Skeletal muscle cell (primary cell): ENCODE measurements around the gene ODAD3.
"Not testable (repeated sequence)": the region's sequence is repeated elsewhere in the genome, so short reads cannot be mapped to it uniquely, and the experiment has no call there.

Source experiments
- DNase-seq: peaks from one replicate; pipeline ENCODE4 v3.0.0-alpha.2; 2010; ENCODE audit warnings: low read depth
- H3K4me3 ChIP-seq: 2 replicates; pipeline ENCODE4 v1.5.1; 2011; ENCODE audit warnings: low read depth, mild to moderate bottlenecking, control low read depth, low read length, moderate library complexity

The ODAD3 gene

DNA sequence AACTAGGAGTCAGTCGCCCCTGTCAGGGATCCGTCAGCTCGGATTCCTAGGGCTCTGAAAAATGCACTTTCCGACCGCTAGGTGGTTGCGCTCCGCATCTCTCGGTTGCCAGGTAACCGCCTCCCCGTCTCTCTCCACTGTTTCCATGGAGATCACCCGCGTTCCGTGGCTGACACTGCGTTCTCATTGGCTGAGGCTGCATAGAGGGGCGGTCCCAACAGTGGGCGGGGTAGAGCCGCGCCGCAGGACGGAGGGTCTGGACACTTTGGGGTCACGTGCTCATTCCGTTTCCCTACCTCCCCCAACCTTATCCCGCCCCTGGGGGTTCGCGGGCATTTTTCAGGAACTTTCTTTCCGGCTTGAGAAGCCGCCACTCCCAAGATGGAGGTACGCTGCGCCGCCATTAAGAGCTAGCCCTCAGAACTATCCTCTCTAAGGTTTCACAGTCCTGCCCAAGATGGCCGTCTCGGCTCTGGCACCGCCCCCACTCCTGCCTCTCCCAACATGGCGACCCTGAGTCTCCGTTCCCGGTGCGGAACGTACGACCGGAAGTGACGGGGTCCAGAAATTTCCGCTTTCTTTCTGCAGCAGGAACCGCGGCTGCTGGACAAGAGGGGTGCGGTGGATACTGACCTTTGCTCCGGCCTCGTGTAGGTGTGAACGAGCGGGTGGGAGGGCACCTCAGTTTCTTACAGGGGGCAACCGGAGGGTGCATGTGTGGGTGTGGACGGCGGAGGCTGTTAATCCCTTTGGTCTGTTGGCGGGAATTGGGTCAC is at the start of gene ODAD3, which contains the start of gene PRKCSH:
ODAD3 (minus strand) TSS at position 65 of the 776 bp plus-strand sequence. CDS start 105 bp downstream, outside the sequence.
PRKCSH (plus strand) TSS at position 579 of the 776 bp plus-strand sequence. CDS start 483 bp downstream, outside the sequence.
- peak within 1 kb of the TSS; percentile 89 for H3K4me3 ChIP-seq
- peak; percentile 99 for DNase-seq

DNA sequence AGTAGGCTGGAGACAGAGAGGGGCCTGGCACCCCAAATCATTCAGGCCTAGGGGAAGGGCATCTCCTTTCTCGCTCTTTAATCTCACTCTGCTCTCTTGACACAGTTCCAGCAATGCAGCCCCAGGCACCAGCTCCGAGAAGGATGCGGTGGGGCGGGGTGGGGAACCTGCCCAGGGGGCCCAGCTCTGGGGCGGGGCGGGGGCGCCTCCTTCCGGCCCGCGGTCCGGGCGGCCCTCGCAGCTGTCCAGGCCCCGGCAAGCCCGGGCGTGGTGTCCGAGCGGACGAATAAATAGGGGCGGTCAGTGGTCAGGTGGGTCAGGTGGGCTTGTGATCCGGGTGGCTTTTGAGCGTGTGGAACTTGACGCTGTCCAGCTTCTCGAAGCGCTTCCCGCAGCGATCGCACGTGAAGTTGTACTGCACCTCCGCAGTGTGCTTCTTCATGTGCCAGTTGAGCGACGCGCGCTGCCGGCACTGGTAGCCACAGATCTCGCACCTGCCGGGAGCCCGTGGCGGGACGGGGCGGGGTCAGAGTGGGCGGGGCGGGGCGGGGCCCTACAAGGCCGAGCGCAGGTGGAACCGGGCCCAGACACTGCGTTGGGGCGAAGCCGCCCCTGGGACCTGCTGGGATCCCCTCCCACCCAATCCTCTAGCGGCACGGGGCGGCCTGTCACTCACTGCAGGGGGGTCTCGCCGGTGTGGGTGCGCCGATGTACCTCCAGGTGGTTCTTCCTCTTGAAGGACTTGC is 48.6 kb upstream of the ODAD3 start:
- H3K4me3 ChIP-seq, result no peak overlapping the region
- DNase-seq, result no peak

DNA sequence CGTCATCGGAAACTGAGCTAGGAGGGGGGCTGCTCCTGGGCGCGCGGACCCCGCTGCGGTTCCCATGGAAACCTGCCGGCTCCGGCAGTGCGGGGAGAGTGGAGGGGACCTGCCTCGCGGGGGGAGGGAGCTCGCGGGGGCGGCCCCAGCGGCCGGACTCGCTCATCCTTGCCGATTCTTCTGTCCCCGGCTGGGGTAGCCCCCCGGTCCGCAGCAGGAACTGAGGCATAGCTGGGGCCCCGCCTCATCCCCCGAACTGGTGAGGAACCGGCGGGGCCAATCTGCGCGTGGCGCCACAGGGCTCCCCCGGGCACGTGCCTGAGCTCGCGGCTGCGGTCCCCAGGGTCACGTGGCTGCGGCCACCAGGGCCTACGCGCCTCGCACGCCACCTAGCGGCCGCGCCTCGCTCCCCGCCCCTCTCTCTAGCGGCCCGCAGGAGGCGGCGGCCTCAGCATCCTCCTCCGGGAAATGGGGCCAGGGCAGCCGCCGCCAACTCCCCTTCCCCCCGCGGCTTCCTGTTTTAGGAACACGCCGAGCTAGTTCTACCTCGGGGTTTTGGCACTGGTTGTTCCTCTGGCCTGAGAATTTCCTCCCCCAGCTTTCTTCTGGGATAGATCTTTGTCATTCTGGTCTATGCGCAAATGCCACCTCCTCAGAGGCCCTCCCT is 47.6 kb upstream of the ODAD3 start:
- DNase-seq, result peak; percentile 18
- peak overlapping the region; percentile 49 for H3K4me3 ChIP-seq

DNA sequence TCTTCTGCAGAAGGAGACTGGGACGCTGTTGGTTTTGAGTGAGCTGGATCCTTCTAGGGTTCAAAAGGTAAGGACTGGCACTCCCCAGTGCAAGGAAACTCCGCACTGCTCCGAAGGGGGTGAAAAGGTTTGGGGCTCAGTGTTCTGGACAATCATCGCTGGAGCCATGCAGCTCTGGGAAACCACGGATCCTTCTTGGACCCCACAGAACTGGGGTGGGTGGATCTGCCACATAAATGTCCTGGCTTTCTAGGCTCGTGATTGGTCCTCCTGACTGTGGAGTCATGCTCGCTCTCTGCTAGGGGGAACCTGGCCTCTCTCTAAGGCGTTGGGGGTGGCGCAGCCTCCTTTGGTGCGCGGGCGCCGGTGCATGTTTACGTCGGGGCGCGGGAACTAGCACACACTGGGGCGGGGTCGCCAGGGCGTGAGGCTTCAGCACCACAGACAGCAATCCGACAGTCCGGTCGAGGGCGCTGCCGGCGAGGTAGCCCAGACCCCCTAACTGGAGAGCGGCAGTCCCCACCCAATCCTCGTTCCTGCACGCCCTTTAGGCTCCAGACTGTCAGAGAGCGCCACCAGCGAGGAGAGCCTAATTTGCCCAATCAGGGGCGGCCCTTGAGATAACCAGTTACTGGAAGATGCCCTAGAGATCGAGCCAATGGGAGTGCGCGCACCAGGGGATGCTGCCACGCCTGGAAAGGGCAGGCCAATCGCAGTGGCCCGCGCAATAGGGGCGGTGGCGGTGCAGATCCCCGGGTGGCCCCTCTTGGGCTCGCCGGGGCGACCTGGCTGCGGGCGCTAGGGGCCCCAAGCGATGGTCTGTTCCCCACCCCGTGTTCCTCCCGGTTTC is 46.8 kb upstream of the ODAD3 start:
- H3K4me3 ChIP-seq, result peak overlapping the region; percentile 49
- DNase-seq, result peak; percentile 66

DNA sequence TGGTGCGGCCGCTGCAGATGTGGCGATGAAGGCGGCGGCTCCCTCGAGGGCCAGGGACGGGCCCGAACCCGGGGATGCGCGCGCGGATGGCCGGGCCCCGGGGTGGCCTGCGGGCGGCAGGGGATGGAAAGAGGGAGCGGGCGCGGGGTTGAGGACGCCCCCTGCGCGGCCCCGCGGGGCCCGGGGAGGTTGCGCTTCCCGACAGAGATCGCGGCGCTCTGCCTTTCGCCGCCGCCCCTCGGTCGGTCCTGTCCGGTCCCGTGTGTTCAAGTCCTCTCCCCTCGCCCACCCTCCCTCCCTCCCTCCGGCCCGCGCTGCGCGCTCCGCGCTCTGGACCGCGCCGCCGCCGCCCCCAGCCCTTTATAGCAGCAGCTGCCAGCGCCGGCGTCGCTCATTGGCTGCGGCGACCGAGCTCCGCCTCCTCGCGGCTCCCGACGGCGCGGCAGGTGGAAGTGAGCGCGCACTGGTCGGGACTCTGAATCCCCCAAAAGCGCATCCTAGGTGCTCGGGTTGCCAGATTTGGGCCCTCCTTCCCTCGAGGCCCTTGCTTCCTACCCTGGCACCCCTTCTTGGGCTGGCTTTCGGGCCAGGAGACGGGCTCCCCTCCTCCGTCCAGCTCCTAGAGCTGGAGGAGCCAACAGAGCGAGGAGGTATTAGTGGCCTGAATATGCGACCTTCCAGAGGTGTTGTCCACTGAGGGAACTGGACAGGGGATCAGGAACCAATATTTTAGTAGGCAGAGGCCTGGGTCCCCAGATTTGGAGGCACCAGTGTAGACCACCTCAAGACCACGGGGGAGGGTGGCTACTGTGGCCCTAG is 46.0 kb upstream of the ODAD3 start, which contains the start of gene ELAVL3:
ELAVL3 (minus strand) TSS at position 332 of the 819 bp plus-strand sequence. CDS start 438 bp downstream, outside the sequence.
- H3K4me3 ChIP-seq, result peak within 1 kb of the TSS; percentile 49
- DNase-seq, result no peak

DNA sequence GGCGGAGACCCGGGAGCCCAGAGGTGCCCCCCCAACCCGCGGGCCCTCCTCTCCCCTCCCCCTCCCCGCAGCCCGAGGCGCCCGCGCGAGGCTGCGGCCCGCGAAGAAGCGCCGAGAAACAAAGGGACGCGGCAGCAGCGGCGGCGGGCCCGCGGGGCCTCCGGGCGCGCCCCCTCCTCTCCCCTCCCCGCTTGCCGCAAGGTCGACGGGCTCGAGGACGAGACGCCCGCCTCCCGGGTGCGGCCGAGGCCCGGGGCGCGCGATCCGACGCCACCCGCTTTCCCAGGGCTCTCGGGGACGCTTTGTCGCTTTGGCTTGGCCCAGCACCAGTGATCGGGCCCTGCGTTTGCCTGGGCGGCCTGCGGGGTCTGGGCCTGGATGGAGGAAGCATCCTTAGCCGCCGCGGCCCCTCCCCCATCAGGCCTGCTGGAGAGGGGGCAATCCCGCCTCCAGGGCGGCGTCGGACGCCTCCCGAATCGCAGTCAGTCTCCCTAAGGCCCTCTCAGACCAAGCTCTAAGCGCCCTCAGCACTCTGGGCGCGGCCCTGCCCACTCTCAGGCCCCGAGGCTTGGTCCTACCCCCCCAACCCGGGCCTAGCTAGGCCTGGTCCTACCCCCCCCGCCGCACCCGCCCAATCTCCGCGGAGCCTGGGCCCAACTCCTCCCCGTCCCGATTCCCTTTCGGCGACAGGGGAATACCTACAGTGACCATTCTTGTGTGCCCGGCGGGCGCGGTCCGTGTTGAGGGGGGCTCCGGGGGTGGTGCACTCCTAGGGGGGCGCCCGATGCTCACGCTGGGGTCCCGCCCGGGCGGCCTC is 45.2 kb upstream of the ODAD3 start:
- H3K4me3 ChIP-seq, result no peak overlapping the region
- DNase-seq, result no peak

DNA sequence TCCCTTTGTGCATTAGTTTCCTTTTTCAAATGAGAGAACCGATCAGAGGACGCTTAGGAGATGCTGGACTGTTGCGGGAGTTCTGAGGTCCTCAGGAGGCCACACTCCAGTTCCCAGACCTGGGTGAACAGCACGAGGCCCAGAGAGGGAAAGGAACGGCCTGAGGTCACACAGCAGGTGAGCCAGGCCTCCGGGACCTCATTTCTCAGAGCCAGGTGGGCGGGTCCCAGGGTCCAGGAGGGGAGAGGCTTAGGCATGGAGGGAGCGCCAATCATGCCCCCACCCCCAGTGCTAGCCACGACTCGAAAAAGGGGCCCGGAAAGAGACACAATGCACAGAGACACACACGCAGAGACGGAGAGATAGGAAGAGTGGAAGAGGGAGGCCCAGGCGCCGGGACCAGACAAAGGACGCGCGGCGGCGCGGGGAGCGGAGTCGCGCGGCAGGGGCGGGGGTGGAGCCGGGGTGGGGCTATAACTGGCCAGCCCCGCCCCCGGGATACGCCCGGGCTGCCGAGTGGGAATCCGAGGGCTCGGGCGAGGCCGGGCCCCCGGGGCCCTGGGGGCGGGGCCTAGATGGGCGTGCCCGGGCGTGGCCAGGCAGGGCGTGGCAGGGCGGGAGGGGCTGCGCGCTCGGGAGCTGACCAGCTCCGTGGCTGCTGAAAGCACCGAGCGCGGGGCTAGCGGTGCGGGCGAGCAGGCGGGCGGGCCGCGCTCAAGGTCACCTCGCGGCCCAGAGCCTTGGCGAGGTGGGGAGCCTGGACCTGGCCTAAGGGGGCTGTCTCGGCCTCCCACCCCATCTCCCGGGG is 44.4 kb upstream of the ODAD3 start:
- no peak for DNase-seq

DNA sequence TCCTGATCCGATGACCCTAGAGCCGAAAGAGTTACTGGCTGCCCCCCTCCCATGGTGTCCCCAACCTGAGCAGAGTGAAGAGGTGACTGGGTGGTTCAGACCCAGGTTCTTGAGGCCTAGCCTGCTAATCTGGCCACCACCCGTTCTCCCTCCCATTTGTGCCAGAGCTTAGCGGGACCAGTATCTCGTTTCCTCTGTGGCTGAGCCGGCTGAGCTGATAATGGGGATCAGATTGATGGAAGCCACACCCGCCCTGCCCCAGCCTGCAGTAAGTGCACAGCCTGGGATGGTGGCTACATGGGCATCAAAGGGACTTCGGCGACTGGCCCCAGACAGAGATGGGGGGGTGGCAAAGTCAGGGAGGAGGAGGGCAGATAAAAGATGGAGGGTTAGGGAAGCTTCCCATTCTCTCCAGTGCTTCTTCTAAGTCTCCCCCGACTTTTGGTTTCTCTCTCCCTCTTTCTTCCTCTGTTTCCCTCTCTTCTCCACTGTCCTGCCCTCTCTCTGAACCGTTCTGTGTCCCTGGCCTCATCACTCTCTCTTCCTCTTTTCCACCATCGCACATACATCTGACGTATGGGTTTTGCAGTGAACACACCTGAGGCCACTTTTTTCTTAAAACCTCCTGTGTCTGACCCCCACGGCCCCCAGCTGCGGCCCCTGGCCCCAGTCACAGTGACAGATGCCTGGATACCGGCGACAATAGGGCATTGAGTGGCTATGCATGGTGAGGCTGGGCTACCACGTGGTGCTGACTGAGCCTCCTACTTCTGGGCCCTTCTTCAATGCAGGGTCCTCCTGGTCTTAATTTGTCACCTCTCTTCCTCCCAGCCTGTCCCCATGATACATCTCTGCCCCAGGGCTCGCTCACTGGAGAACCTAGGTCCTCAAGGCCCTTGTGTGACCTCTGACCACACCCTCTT is 43.5 kb upstream of the ODAD3 start:
- DNase-seq, result no peak
- H3K4me3 ChIP-seq, result no peak overlapping the region

More for the DNA sequence above, 44.4 kb upstream of the ODAD3 start:
- H3K4me3 ChIP-seq, result no peak overlapping the region

DNA sequence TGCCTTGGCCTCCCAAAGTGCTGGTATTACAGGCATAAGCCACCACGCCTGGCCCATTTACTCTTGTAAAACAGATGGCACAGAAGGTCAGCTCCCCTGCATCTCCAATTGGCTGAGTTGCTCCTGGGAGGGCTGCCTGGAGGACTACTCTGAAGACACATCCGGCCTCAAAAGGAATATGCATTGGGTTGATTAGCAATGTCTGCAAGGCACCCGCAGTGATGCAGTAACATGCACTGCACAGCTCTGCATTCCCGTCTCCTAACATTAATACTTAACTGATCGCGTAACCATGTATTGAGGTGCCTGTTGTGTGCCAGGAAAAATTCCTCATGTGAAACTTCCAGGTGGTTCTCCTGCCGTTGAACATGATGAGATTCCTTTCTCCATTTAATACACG is 40.9 kb upstream of the ODAD3 start:
- no peak for DNase-seq
- no peak overlapping the region for H3K4me3 ChIP-seq

DNA sequence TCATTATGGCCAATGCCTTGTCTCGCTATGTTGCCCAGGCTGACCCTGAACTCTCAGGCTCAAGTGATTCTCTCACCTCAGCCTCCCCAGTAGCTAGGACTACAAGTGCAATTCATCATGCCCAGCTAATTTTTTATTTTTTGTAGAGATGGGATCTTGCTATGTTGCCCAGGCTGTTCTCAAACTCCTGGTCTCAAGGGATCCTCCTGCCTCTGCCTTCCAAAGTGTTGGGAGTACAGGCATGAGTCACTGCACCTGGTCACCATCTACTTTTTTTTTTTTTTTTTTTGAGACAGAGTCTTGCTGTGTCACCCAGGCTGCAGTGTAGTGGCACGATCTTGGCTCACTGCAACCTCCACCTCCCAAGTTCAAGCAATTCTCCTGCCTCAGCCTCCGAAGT is 40.4 kb upstream of the ODAD3 start:
- not testable (repeated sequence) for DNase-seq

DNA sequence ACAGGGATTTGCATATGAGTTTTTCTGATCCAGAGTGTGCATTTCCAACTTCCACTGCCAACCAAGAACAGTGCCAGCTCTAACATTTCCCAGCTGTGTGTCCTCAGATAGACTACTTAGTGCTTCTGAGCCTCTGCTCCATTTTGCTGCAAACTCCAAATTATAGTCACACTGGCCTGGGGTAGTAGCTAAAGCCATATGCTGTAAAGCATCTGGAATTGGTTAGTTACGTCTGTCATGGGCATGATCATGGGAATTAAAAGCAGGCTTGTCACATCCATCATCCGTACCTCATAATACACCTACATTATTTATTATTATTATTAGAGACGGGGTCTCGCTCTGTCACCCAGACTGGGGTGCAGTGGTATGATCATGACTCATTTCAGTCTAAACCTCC is 38.8 kb upstream of the ODAD3 start:
- no peak overlapping the region for H3K4me3 ChIP-seq
- DNase-seq, result no peak

More for the DNA sequence above, 40.4 kb upstream of the ODAD3 start:
- H3K4me3 ChIP-seq, result not testable (repeated sequence)

DNA sequence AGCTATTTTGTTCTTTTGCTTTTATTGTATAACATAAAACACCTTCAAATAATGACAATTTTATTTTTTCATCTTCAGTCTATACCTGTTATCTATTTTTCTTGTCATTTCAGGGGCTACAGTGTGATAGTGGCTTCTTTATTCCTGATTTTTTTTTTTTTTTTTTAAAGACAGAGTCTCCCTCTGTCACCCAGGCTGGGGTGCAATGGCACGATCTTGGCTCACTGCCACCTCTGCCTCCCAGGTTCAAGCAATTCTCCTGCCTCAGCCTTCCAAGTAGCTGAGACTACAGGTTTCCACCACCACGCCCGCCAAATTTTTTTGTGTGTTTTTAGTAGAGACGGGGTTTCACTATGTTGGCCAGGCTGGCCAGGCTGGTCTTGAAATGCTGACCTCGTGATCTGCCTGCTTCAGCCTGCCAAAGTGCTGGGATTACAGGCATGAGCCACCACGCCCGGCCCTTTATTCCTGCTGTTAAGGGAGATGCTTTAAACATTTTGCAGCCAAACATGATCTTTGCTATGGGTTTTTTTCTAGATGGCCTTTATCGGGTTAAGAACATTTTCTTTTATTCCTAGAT is 33.4 kb upstream of the ODAD3 start:
- not testable (repeated sequence) for DNase-seq, H3K4me3 ChIP-seq

DNA sequence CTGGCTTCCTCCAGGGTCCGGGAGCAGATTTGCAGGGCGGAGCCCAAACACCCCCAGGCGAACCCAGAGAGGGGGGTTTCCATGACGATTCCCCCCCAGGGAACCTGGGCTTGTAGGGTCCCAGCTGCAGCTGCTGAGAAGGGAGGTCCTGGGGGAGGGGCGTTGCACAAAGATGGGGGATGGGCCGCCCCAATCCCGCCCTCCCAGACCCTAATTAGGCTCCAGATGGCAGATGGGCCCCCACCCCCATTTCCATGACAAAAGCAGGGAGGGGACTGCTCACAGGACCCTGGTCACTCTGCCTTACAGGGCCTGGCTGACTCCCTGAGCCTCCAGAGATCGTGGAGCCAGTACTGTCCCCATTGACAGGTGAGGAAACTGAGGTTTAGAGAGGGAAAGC is 30.7 kb upstream of the ODAD3 start:
- H3K4me3 ChIP-seq, result no peak overlapping the region
- no peak for DNase-seq

DNA sequence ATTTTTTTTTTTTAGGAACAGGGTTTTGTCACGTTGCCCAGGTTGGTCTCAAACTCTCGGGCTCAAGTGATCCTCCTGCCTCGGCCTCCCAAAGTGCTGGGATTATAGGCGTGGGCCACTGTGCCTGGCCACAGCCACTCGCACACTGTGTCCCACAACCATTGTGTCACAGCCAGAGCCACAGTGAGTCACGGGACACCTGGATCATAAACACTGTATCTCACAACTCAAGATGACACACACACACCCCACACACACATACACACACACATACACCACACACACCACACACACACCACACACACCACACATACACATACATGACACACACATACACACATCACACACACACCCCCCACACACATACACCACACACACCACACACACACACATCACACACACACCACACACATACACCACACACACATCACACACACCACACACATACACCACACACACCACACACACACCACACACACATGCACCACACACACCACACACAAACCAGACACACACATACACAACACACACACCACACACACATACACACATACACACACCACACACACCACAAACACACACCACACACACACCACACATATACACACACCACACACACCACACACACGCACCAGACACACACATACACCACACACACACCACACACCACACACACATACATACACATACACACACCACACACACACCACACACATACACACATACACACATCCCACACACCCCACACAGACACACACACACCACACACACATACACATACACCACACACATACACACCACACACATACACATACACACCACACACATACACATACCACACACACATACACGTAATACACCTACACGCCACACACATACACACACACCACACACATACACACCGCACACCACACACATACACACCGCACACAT is 29.7 kb upstream of the ODAD3 start:
- no peak for DNase-seq

More for the DNA sequence above, 29.7 kb upstream of the ODAD3 start:
- no peak overlapping the region for H3K4me3 ChIP-seq
